Measurements from ENCODE around the gene APOBEC4. TPM values are rescaled to one million over a fixed set of nuclear protein-coding genes. Genes with fewer than 3 reads are reported as not detected.

The APOBEC4 gene
- total and polyA plus RNA-seq, 10 of the 15 experiments (the other 5 are each of a cell fraction or from before 2014, with no cell fraction given) = 0.04 to 0.25 (median 0.06) TPM; not detected in 5

GRCh38 chr1:183604038-183604808 is 48.9 kb downstream of the APOBEC4 start:
- CTCF ChIA-PET = interaction anchor here (0.6 to 9.8 kb wide), 11 partner anchors 14 to 135 kb away, joined by 3 to 152 read pairs (median 5); partner anchors contain the start of gene NCF2
- H3K79me2 ChIP-seq (ENCODE audit: control insufficient read depth, insufficient read depth, low read length) = no peaks in the 10 kb centered on the region
- H2AFZ ChIP-seq (ENCODE audit: control insufficient read depth, low read depth, low read length) = peak overlapping the region; percentile 31; the same call in 1 of the 2 replicates
- TF ChIP-seq PML (IDR thresholded peaks at IDR 0.05; ENCODE audit: low read length) = peak; percentile 51; the same call in 1 of the 2 replicates
- TF ChIP-seq IRF4 (IDR thresholded peaks at IDR 0.05; ENCODE audit: low read depth, low read length) = no peak
- TF ChIP-seq BCL11A (IDR thresholded peaks at IDR 0.05; ENCODE audit: low read depth, low read length) = peak; percentile 82
- peak; percentile 92 for TF ChIP-seq ZBTB4 (CRISPR knock-in tag; IDR thresholded peaks at IDR 0.05)
- TF ChIP-seq IRF5 (IDR thresholded peaks at IDR 0.05; ENCODE audit: borderline replicate concordance) = no peak
- no peak for TF ChIP-seq KDM1A (IDR thresholded peaks at IDR 0.05; ENCODE audit: borderline replicate concordance)
- TF ChIP-seq SMARCA5 (IDR thresholded peaks at IDR 0.05) = no peak
- TF ChIP-seq EGR1 (IDR thresholded peaks at IDR 0.05; ENCODE audit: borderline replicate concordance in 1 of 2, low read depth in 2 of 2, low read length in 2 of 2) = peak in 1 of 2 experiments; percentile 4; a peak in 1 of 3 replicates
- peak; percentile 25; the same call in 1 of the 2 replicates for TF ChIP-seq ZNF24 (IDR thresholded peaks at IDR 0.05)
- TF ChIP-seq TCF12 (IDR thresholded peaks at IDR 0.05; ENCODE audit: low read depth, low read length) = peak; percentile 92
- no peak for TF ChIP-seq ZNF592 (IDR thresholded peaks at IDR 0.05)
- TF ChIP-seq FOXM1 (IDR thresholded peaks at IDR 0.05; ENCODE audit: low read depth, low read length) = peak; percentile 60; the same call in 1 of the 2 replicates
- no peak for TF ChIP-seq NRF1 (conservative IDR thresholded peaks at IDR 0.05; ENCODE audit: low read depth, low read length)
- peak; percentile 100 for TF ChIP-seq ATF7 (IDR thresholded peaks at IDR 0.05; ENCODE audit: low read depth)

More at GRCh38 chr1:183604038-183604808, 48.9 kb downstream of the APOBEC4 start:
- RAD21 ChIA-PET (ENCODE audit: unreplicated experiment) = interaction anchor here (0.6 to 8.5 kb wide), 12 partner anchors 14 to 307 kb away, joined by 3 to 188 read pairs (median 4); partner anchors contain the start of genes NCF2 and SMG7
- Histone ChIP-seq H3K4me1 (ENCODE audit: control insufficient read depth, insufficient read depth, low read length) (peaks cover 61% of the 10 kb centered on the region), H3K27me3 (replicated peaks in 1 of 2; ENCODE audit: control insufficient read depth in 2 of 2, insufficient read depth in 2 of 2, low read length in 1 of 2) (no peaks in the 10 kb centered on the region), H4K20me1 (ENCODE audit: control insufficient read depth, insufficient read depth) (no peaks in the 10 kb centered on the region), H3K36me3 (ENCODE audit: control insufficient read depth in 2 of 2, insufficient read depth in 2 of 2, low read length in 1 of 2) (no peaks in the 10 kb centered on the region), H3K27ac (ENCODE audit: control insufficient read depth, insufficient read depth) (peak overlapping the region; percentile 64), H3K9me3 (replicated peaks; ENCODE audit: control insufficient read depth, insufficient read depth, low read length) (no peaks in the 10 kb centered on the region; the same call in 1 of the 3 replicates), H3K9ac (ENCODE audit: control insufficient read depth, insufficient read depth, low read length) (no peak overlapping the region), H3K4me2 (ENCODE audit: control insufficient read depth, insufficient read depth) (peak overlapping the region; percentile 42), H3K4me3 (no peak overlapping the region)
- in situ Hi-C loops (cut with MboI) (no loop called here), intact Hi-C loops (cut with micrococcal nuclease; ENCODE audit: unreplicated experiment) (loop anchor here (1.0 to 5.0 kb wide), 3 partner anchors 14 to 238 kb away; partner anchors contain the start of genes ARPC5 and NCF2)
- SMC1A ChIA-PET (ENCODE audit: uncharacterized antibody, unreplicated experiment) = interaction anchor here (0.6 to 12.6 kb wide), 14 partner anchors 14 to 294 kb away, joined by 3 to 363 read pairs (median 4); partner anchors contain the start of gene NCF2
- FAIRE-seq = peak; percentile 62
- POLR2A ChIA-PET = interaction anchor here (0.5 to 9.4 kb wide), 11 partner anchors 12 to 132 kb away, joined by 3 to 199 read pairs (median 5); partner anchors contain the start of genes ARPC5, NCF2 and SMG7
- peak; percentile 71 for ATAC-seq
- DNase-seq (ENCODE audit: low read depth, low spot score) = peak; percentile 89
- WGBS (ENCODE audit: insufficient coverage, insufficient replicate concordance, low lambda C conversion rate, missing lambda C conversion rate) = under 1% methylated on average over 10 of the region's 10 CpGs
- BruUV-seq (replicated peaks) = no TSS peak
